Subcutaneous abdominal adipose tissue (tissue), 5 donors: ENCODE results near the gene ZFPL1.
A peak's percentile ranks its signal among the peaks of the same experiment; 100 is the strongest.

Experiments
- H3K27ac ChIP-seq: one replicate; pipeline ENCODE4 v1.7.0; 2013; ENCODE audit warnings: low read depth, mild to moderate bottlenecking, inconsistent platforms, low read length, moderate library complexity
- H3K27me3 ChIP-seq, 5 donors: one replicate each; pipeline ENCODE4 v1.7.0; 2013; ENCODE audit warnings: low read length in 5 of 5, inconsistent platforms in 1 of 5; ENCODE audit not compliant: control insufficient read depth in 5 of 5, insufficient read depth in 4 of 5
- H3K36me3 ChIP-seq, 5 donors: one replicate each; pipeline ENCODE4 v1.7.0; 2013; ENCODE audit warnings: low read length in 5 of 5; ENCODE audit not compliant: control insufficient read depth in 5 of 5, insufficient read depth in 5 of 5
- H3K4me1 ChIP-seq, 5 donors: one replicate each; pipeline ENCODE4 v1.7.0; 2013; ENCODE audit warnings: low read length in 5 of 5, mild to moderate bottlenecking in 3 of 5, moderate library complexity in 1 of 5; ENCODE audit not compliant: control insufficient read depth in 5 of 5, insufficient read depth in 5 of 5
- H3K4me3 ChIP-seq, 5 donors: one replicate each; pipeline ENCODE4 v1.7.0; 2013; ENCODE audit warnings: low read length in 5 of 5, low read depth in 1 of 5
- H3K9ac ChIP-seq, 5 donors: one replicate each; pipeline ENCODE4 v1.7.0; 2013; ENCODE audit warnings: low read length in 5 of 5, mild to moderate bottlenecking in 4 of 5, moderate library complexity in 3 of 5
- H3K9me3 ChIP-seq, 5 donors: one replicate each; pipeline ENCODE4 v1.7.0; 2013; ENCODE audit warnings: low read length in 5 of 5; ENCODE audit not compliant: control insufficient read depth in 5 of 5
- donor health status: healthy.
- donor health status: healthy.
- donor health status: healthy.
- donor health status: healthy.
- donor health status: healthy.

Gene ZFPL1

DNA sequence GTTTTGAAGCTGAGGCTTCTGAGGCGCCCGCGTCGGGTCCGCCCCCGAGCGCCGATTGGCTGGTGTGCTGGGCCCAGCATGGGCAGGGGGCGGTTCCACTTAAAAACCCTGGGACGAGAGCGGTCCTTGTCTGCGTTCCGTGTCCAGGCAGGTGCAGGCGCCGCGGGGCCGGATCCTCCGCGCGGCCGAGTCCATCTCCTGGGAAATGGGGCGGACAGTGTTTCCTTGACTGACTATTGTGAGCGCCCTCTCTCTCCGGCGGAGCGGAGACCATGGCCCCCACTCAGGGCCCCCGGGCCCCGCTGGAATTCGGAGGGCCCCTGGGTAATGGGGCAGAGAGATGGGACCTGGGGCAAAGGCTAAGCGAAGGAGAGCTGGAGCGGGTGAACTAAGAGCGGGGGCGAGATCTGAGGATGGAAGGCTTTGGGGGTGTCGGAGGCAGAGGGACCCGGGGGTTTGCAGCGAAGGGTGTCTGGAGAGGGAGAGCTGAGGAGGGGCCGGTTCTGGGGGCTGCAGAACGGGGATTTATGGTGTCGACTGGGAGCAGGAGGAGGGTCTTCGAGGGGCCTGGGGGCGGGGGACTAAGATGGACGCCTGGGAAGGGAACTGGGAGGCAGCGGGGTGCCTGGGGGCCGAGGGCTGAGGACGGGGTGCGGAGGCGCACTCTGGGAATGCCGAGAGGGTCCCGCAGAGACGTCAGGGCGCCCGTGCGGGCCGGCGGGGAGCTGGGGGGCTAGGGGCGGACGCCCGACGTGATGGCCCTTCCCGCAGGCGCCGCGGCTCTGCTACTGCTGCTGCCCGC is 27.9 kb downstream of the ZFPL1 start, which contains the start of gene TM7SF2:
Gene TM7SF2 (plus strand): TSS at position 129 of the 802 bp plus-strand sequence. CDS start 144 bp downstream, at position 273.
- Histone ChIP-seq H3K9me3 (no peaks in the 10 kb centered on the region), H3K9ac (peak within 1 kb of the TSS in 4 of 5 donors; percentile 70 to 81 (median 72)), H3K4me3 (peak within 1 kb of the TSS; percentile 58 to 74 (median 71)), H3K36me3 (peaks cover 0 to 46% (median 42%) of the 10 kb centered on the region in 5 donors), H3K27me3 (no peaks in the 10 kb centered on the region), H3K27ac (no peak within 1 kb of the TSS), H3K4me1 (peaks cover 1 to 62% (median 43%) of the 10 kb centered on the region in 5 donors)

GRCh38 chr11:65112546-65113360 is 28.7 kb downstream of the ZFPL1 start:
- Histone ChIP-seq H3K9ac (peak overlapping the region in 4 of 5 donors; percentile 70 to 81 (median 72)), H3K27ac (no peak overlapping the region), H3K9me3 (no peaks in the 10 kb centered on the region), H3K4me1 (peaks cover 2 to 67% (median 47%) of the 10 kb centered on the region in 5 donors), H3K27me3 (no peaks in the 10 kb centered on the region), H3K4me3 (peak overlapping the region; percentile 33 to 74 (median 63)), H3K36me3 (peaks cover 0 to 43% (median 38%) of the 10 kb centered on the region in 5 donors)

DNA sequence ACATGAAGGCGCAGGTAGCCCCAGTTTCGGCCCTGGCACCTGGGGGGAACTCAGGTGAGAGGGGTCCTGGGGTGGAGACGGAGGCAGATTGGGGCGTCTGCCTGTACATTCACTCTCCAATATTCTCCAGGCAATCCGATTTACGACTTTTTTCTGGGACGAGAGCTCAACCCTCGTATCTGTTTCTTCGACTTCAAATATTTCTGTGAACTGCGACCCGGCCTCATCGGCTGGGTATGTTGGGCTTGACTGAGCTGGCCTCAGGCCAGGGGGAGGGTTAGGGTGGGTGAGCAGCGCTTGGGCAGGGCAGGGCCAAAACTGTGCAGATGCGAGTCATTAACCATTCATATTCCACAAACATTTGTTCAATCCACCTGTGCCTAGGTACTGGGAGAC is 29.3 kb downstream of the ZFPL1 start:
- Histone ChIP-seq H3K36me3 (peaks cover 0 to 37% (median 32%) of the 10 kb centered on the region in 5 donors), H3K9me3 (no peaks in the 10 kb centered on the region), H3K4me3 (peak overlapping the region in 3 of 5 donors; percentile 58 to 74 (median 71)), H3K4me1 (peaks cover 4 to 67% (median 49%) of the 10 kb centered on the region in 5 donors), H3K27ac (no peak overlapping the region), H3K27me3 (no peaks in the 10 kb centered on the region), H3K9ac (peak overlapping the region in 2 of 5 donors; percentile 74 to 81)

GRCh38 chr11:65113839-65114238 is 29.8 kb downstream of the ZFPL1 start:
- Histone ChIP-seq H3K27me3 (no peaks in the 10 kb centered on the region), H3K4me3 (no peak overlapping the region), H3K9me3 (no peaks in the 10 kb centered on the region), H3K4me1 (peaks cover 4 to 67% (median 49%) of the 10 kb centered on the region in 5 donors), H3K27ac (no peak overlapping the region), H3K36me3 (peaks cover 0 to 34% (median 28%) of the 10 kb centered on the region in 5 donors), H3K9ac (no peak overlapping the region)

DNA sequence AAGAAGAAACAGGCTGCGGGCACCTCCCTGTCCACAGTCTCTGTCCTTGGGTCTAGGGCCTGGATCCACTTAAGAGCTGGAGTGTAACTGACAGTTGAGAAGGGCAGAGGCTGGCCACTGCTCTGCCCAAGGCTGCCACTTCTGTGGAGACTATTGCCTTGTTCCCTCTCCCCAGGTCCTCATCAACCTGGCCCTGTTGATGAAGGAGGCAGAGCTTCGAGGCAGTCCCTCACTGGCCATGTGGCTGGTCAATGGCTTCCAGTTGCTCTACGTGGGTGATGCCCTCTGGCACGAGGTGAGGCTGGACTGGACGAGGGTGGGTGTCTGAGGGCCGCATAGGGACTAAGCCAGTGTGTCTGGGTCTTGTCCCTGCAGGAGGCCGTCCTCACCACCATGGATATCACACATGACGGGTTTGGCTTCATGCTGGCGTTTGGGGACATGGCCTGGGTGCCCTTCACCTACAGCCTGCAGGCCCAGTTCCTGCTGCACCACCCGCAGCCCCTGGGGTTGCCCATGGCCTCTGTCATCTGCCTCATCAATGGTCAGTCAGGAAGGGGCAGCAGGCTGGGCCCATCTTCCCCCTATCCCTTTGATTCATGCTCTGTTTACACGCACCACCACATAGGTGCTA is 30.6 kb downstream of the ZFPL1 start:
- Histone ChIP-seq H3K36me3 (peaks cover 0 to 34% (median 21%) of the 10 kb centered on the region in 5 donors), H3K9me3 (no peaks in the 10 kb centered on the region), H3K27me3 (no peaks in the 10 kb centered on the region), H3K4me1 (peaks cover 4 to 67% (median 49%) of the 10 kb centered on the region in 5 donors), H3K27ac (no peak overlapping the region), H3K4me3 (no peak overlapping the region), H3K9ac (no peak overlapping the region)

GRCh38 chr11:65115361-65116082 is 31.5 kb downstream of the ZFPL1 start:
- H3K9ac ChIP-seq: no peak overlapping the region
- H3K27me3 ChIP-seq: no peaks in the 10 kb centered on the region
- no peaks in the 10 kb centered on the region for H3K9me3 ChIP-seq
- no peak overlapping the region for H3K4me3 ChIP-seq
- peaks cover 0 to 39% (median 26%) of the 10 kb centered on the region in 5 donors for H3K36me3 ChIP-seq
- peaks cover 4 to 62% (median 49%) of the 10 kb centered on the region in 5 donors for H3K4me1 ChIP-seq
- H3K27ac ChIP-seq: no peak overlapping the region

- peaks cover 0 to 43% (median 31%) of the 10 kb centered on the region in 5 donors for H3K36me3 ChIP-seq
- peak overlapping the region in 4 of 5 donors; percentile 79 to 95 (median 92) for H3K4me3 ChIP-seq
- H3K9ac ChIP-seq: peak overlapping the region in 4 of 5 donors; percentile 84 to 92 (median 90)
- no peaks in the 10 kb centered on the region for H3K27me3 ChIP-seq
- H3K4me1 ChIP-seq: peaks cover 6 to 62% (median 48%) of the 10 kb centered on the region in 5 donors
- H3K9me3 ChIP-seq: no peaks in the 10 kb centered on the region
- peak overlapping the region; percentile 86 for H3K27ac ChIP-seq
Observed at GRCh38 chr11:65116370-65117205, 32.6 kb downstream of the ZFPL1 start.

GRCh38 chr11:65117206-65118096 is 33.4 kb downstream of the ZFPL1 start, which contains the start of gene ZNHIT2:
ZNHIT2 (minus strand) TSS chr11:65117701; CDS start chr11:65117653, 48 bp downstream.
- Histone ChIP-seq H3K9ac (peak within 1 kb of the TSS in 4 of 5 donors; percentile 84 to 92 (median 90)), H3K9me3 (no peaks in the 10 kb centered on the region), H3K4me1 (peaks cover 6 to 58% (median 45%) of the 10 kb centered on the region in 5 donors), H3K36me3 (peaks cover 0 to 43% (median 31%) of the 10 kb centered on the region in 5 donors), H3K27me3 (no peaks in the 10 kb centered on the region), H3K4me3 (peak within 1 kb of the TSS in 4 of 5 donors; percentile 79 to 95 (median 92)), H3K27ac (peak within 1 kb of the TSS; percentile 86)
